GM12875 (cell line): ENCODE results near the gene MAPK12.

Experiments
- H3K4me3 ChIP-seq: one replicate; pipeline ENCODE4 v1.5.1; 2011; ENCODE audit warnings: low read depth, low read length, control low read depth
- CTCF ChIP-seq: IDR thresholded peaks from 2 replicates; pipeline ENCODE4 v1.5.1; 2011; ENCODE audit warnings: low read depth, mild to moderate bottlenecking, control low read depth, inconsistent platforms, low read length, moderate library complexity, borderline replicate concordance; ENCODE audit not compliant: insufficient read depth

The MAPK12 gene

GRCh38 chr22:50261615-50262459, at the start of gene MAPK12:
MAPK12 (minus strand) TSS chr22:50261683; CDS start chr22:50261509, 174 bp downstream.
- H3K4me3 ChIP-seq, result peak within 1 kb of the TSS; percentile 77
- no peak for TF ChIP-seq CTCF

GRCh38 chr22:50310949-50311444, 49.5 kb upstream of the MAPK12 start:
- no peak for TF ChIP-seq CTCF
- H3K4me3 ChIP-seq, result no peak overlapping the region

GRCh38 chr22:50310031-50310722, 48.7 kb upstream of the MAPK12 start:
- no peak overlapping the region for H3K4me3 ChIP-seq
- TF ChIP-seq CTCF, result no peak

- H3K4me3 ChIP-seq, result no peak overlapping the region
- TF ChIP-seq CTCF, result no peak
Observed at GRCh38 chr22:50309601-50309991, 48.1 kb upstream of the MAPK12 start.

GRCh38 chr22:50308986-50309600, 47.6 kb upstream of the MAPK12 start:
- TF ChIP-seq CTCF, result no peak
- H3K4me3 ChIP-seq, result no peak overlapping the region

GRCh38 chr22:50308597-50308935, 47.1 kb upstream of the MAPK12 start:
- no peak for TF ChIP-seq CTCF
- no peak overlapping the region for H3K4me3 ChIP-seq
